RWPE2 (cell line): ENCODE results near the gene FXN.
"Not testable (repeated sequence)": the region's sequence is repeated elsewhere in the genome, so short reads cannot be mapped to it uniquely, and the experiment has no call there.

ENCODE experiments used
- ATAC-seq: fragments of 200-7000 bp; cut with Tn5 transposase; 3 replicates; pipeline ENCODE4 v1.9.1; 2021; ENCODE audit warnings: low read depth
- DNase-seq: peaks from one replicate; pipeline ENCODE4 v3.0.0-alpha.2; 2020; ENCODE audit warnings: low spot score
- H3K27ac ChIP-seq: fragments of 450-650 bp; 2 replicates; pipeline ENCODE4 v1.5.1; 2017; ENCODE audit warnings: mild to moderate bottlenecking; ENCODE audit not compliant: poor library complexity, severe bottlenecking
- H3K27me3 ChIP-seq: fragments of 250-450 bp; sonication (Bioruptor Pico); 2 replicates; pipeline ENCODE4 v1.5.1; 2021; ENCODE audit warnings: mild to moderate bottlenecking, moderate library complexity; ENCODE audit not compliant: insufficient read depth, poor library complexity, severe bottlenecking
- H3K36me3 ChIP-seq: fragments of 250-450 bp; sonication (Bioruptor Pico); 2 replicates; pipeline ENCODE4 v1.5.1; 2020; ENCODE audit warnings: low read depth, mild to moderate bottlenecking, moderate library complexity
- H3K4me1 ChIP-seq: fragments of 250-450 bp; sonication (Bioruptor Pico); 2 replicates; pipeline ENCODE4 v1.5.1; 2021; ENCODE audit warnings: mild to moderate bottlenecking, moderate library complexity; ENCODE audit not compliant: insufficient read depth, poor library complexity, severe bottlenecking
- H3K4me3 ChIP-seq: fragments of 250-450 bp; sonication (Bioruptor Pico); 2 replicates; pipeline ENCODE4 v1.5.1; 2021; ENCODE audit warnings: mild to moderate bottlenecking, moderate library complexity; ENCODE audit not compliant: severe bottlenecking
- H3K9me3 ChIP-seq: fragments of 250-450 bp; sonication (Bioruptor Pico); 2 replicates; pipeline ENCODE4 v1.5.1; 2021; ENCODE audit warnings: mild to moderate bottlenecking, moderate library complexity; ENCODE audit not compliant: severe bottlenecking
- CTCF ChIP-seq: fragments of 450-650 bp; IDR thresholded peaks from one replicate; pipeline ENCODE4 v1.5.1; 2017; ENCODE audit warnings: mild to moderate bottlenecking, moderate library complexity; ENCODE audit not compliant: poor library complexity, severe bottlenecking

The FXN gene

GRCh38 chr9:69035438-69036308 lies at the start of gene FXN:
TSS of gene FXN (plus strand) at chr9:69035752. CDS start at chr9:69035783, 31 bp downstream.
- Histone ChIP-seq H3K27me3 (no peaks in the 10 kb centered on the region), H3K9me3 (no peaks in the 10 kb centered on the region), H3K27ac (peak within 1 kb of the TSS; percentile 39), H3K4me1 (no peaks in the 10 kb centered on the region), H3K36me3 (no peaks in the 10 kb centered on the region), H3K4me3 (peak within 1 kb of the TSS; percentile 89)
- peak; percentile 99 for TF ChIP-seq CTCF
- DNase-seq (no peak), ATAC-seq (peak; percentile 93)

- not testable (repeated sequence) for H3K36me3 ChIP-seq, H3K4me3 ChIP-seq, H3K27me3 ChIP-seq, DNase-seq, H3K27ac ChIP-seq, H3K9me3 ChIP-seq, ATAC-seq, H3K4me1 ChIP-seq
Measured at GRCh38 chr9:68986949-68987348, 48.6 kb upstream of the FXN start.

GRCh38 chr9:68991457-68991856 lies 44.1 kb upstream of the FXN start:
- no peaks in the 10 kb centered on the region for H3K4me1 ChIP-seq

GRCh38 chr9:68995776-68996175 lies 39.8 kb upstream of the FXN start:
- no peak for ATAC-seq
- Histone ChIP-seq H3K4me3 (no peak overlapping the region), H3K4me1 (no peaks in the 10 kb centered on the region)

More at GRCh38 chr9:68991457-68991856, 44.1 kb upstream of the FXN start:
- H3K9me3 ChIP-seq, result no peaks in the 10 kb centered on the region
- ATAC-seq (no peak), DNase-seq (no peak)
- H3K36me3 ChIP-seq, result no peaks in the 10 kb centered on the region
- no peak overlapping the region for H3K27ac ChIP-seq
- no peak overlapping the region for H3K4me3 ChIP-seq
- no peaks in the 10 kb centered on the region for H3K27me3 ChIP-seq
- no peak for TF ChIP-seq CTCF

GRCh38 chr9:68996462-68996861 lies 39.1 kb upstream of the FXN start:
- H3K27ac ChIP-seq, result no peak overlapping the region
- H3K9me3 ChIP-seq, result no peaks in the 10 kb centered on the region
- TF ChIP-seq CTCF, result no peak
- H3K4me3 ChIP-seq, result no peak overlapping the region
- no peak for ATAC-seq
- DNase-seq, result no peak
- no peaks in the 10 kb centered on the region for H3K36me3 ChIP-seq
- H3K27me3 ChIP-seq, result no peaks in the 10 kb centered on the region
- H3K4me1 ChIP-seq, result no peaks in the 10 kb centered on the region

More at GRCh38 chr9:68995776-68996175, 39.8 kb upstream of the FXN start:
- Histone ChIP-seq H3K27ac (no peak overlapping the region), H3K27me3 (no peaks in the 10 kb centered on the region), H3K36me3 (no peaks in the 10 kb centered on the region), H3K9me3 (no peaks in the 10 kb centered on the region)
- TF ChIP-seq CTCF, result no peak
- DNase-seq, result no peak
